ENCODE results near the gene PRLR.
A peak's percentile ranks its signal among the peaks of the same experiment; 100 is the strongest.

The PRLR gene

DNA sequence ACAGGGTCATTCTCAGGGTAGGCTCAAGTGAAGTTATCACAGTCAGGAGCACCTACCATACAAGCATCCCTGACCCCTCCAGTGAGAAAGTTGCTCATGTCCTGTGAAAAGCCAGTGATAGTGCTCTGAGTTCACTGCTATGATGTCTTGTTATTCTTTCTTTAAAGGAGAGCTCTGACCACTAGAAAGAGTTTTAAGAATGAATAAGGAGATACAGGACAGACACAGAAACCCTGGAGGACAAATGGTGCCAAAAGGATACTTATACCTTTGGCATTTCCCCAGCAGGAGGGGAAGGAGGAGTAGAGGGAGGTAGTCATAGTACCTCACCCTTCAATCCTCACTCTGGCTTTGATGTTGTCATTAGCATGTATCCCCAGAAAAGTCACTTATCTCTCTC is 98.6 kb downstream of the PRLR start:
- H3K4me2 ChIP-seq (ENCODE audit: insufficient read depth, low read length), result no peak overlapping the region
- H3K27ac ChIP-seq (ENCODE audit: low read length), result no peak overlapping the region
- no peaks in the 10 kb centered on the region for H3K79me2 ChIP-seq (ENCODE audit: insufficient read depth, low read length)
- peaks cover 13% of the 10 kb centered on the region; the same call in 1 of the 2 replicates for H3K4me1 ChIP-seq (ENCODE audit: insufficient read depth, low read length)
- H3K36me3 ChIP-seq (ENCODE audit: insufficient read depth, low read length), result no peaks in the 10 kb centered on the region
- peaks cover 40% of the 10 kb centered on the region for H3K27me3 ChIP-seq (ENCODE audit: insufficient read depth, low read length, poor library complexity)
- no peaks in the 10 kb centered on the region for H3K9me3 ChIP-seq (ENCODE audit: insufficient read depth, low read length, severe bottlenecking)
- peaks cover 6% of the 10 kb centered on the region for H4K20me1 ChIP-seq (ENCODE audit: insufficient read depth, low read length)
- no peak overlapping the region for H2AFZ ChIP-seq (ENCODE audit: low read depth, low read length)
- TF ChIP-seq, protein P1, sequence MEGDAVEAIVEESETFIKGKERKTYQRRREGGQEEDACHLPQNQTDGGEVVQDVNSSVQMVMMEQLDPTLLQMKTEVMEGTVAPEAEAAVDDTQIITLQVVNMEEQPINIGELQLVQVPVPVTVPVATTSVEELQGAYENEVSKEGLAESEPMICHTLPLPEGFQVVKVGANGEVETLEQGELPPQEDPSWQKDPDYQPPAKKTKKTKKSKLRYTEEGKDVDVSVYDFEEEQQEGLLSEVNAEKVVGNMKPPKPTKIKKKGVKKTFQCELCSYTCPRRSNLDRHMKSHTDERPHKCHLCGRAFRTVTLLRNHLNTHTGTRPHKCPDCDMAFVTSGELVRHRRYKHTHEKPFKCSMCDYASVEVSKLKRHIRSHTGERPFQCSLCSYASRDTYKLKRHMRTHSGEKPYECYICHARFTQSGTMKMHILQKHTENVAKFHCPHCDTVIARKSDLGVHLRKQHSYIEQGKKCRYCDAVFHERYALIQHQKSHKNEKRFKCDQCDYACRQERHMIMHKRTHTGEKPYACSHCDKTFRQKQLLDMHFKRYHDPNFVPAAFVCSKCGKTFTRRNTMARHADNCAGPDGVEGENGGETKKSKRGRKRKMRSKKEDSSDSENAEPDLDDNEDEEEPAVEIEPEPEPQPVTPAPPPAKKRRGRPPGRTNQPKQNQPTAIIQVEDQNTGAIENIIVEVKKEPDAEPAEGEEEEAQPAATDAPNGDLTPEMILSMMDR (IDR thresholded peaks at IDR 0.05; ENCODE audit: borderline replicate concordance, extremely low read depth, low read length, poor library complexity, severe bottlenecking), result no peak
- TF ChIP-seq EZH2 (IDR thresholded peaks at IDR 0.05; ENCODE audit: borderline replicate concordance, low read depth, low read length, severe bottlenecking), result no peak
- DNase-seq, result no peak
- no peak overlapping the region for H3K9ac ChIP-seq (ENCODE audit: low read depth, low read length)
- ATAC-seq (ENCODE audit: insufficient read depth, low read depth), result no peak
- no peak overlapping the region for H3K4me3 ChIP-seq (ENCODE audit: low read depth in 1 of 2, low read length in 2 of 2)

DNA sequence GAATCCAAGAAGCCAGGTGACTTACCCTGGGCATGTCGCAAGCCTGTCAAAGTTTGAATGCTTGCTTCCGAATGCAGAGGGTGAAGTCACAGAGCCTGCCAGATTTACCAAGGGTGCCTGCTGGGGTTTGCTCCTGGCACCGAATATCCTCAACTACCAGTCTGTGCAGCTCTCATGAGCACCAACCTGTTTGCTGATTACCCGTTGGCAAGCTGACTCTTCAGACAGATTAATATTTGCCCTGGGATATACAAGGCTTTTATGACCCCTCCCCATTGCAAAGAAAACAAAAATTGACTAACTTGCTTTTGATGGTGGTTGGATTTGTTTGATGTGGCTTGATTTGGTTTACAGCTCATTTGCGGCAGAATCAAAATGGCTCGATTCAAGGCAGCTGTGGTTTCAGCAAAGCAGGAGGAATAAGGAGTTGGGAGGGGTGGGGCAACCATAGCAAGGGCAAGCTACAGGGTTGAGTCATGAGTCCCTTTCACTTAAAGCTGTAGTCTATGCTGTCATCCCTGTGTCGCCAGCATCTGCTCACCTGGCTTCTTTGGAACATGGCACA is 100.3 kb downstream of the PRLR start:
- peak; percentile 100 for ATAC-seq (ENCODE audit: insufficient read depth, low read depth)

DNA sequence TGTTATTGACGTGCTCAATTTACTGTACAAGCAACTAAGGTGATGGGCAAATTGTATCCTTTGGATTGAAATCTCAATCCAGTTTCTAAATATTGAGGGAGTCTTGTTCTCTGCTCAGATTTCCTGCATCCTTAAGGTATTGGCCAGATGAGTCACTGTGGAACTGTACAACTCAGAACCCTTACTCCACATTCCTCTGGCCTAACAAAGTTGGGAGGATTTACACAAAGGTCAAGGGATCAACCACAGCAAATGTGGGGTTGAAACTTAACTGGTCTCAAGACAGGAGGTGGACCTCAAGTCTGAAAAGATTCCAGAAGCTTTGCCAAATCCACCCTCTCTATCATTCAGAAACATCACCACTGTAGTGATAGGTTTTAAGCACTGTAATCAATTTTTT is 101.0 kb downstream of the PRLR start:
- H3K9ac ChIP-seq (ENCODE audit: low read depth, low read length), result no peak overlapping the region
- no peak for ATAC-seq (ENCODE audit: insufficient read depth, low read depth)
- H3K9me3 ChIP-seq (ENCODE audit: insufficient read depth, low read length, severe bottlenecking), result no peaks in the 10 kb centered on the region
- H3K27ac ChIP-seq (ENCODE audit: low read length), result no peak overlapping the region
- H4K20me1 ChIP-seq (ENCODE audit: insufficient read depth, low read length), result peaks cover 6% of the 10 kb centered on the region
- H2AFZ ChIP-seq (ENCODE audit: low read depth, low read length), result no peak overlapping the region
- peaks cover 36% of the 10 kb centered on the region for H3K27me3 ChIP-seq (ENCODE audit: insufficient read depth, low read length, poor library complexity)
- no peaks in the 10 kb centered on the region for H3K36me3 ChIP-seq (ENCODE audit: insufficient read depth, low read length)
- no peak overlapping the region for H3K4me2 ChIP-seq (ENCODE audit: insufficient read depth, low read length)
- no peak overlapping the region for H3K4me3 ChIP-seq (ENCODE audit: low read depth in 1 of 2, low read length in 2 of 2)
- no peak for DNase-seq
- H3K79me2 ChIP-seq (ENCODE audit: insufficient read depth, low read length), result no peaks in the 10 kb centered on the region
- TF ChIP-seq, protein P1 (IDR thresholded peaks at IDR 0.05; ENCODE audit: borderline replicate concordance, extremely low read depth, low read length, poor library complexity, severe bottlenecking), result no peak
- no peak for TF ChIP-seq EZH2 (IDR thresholded peaks at IDR 0.05; ENCODE audit: borderline replicate concordance, low read depth, low read length, severe bottlenecking)
- H3K4me1 ChIP-seq (ENCODE audit: insufficient read depth, low read length), result peaks cover 11% of the 10 kb centered on the region; the same call in 1 of the 2 replicates

More for the DNA sequence above, 100.3 kb downstream of the PRLR start:
- Histone ChIP-seq H3K4me2 (ENCODE audit: insufficient read depth, low read length) (0 out of 2 replicates have a peak overlapping the region, but pooled peaks have one; percentile 13), H3K79me2 (ENCODE audit: insufficient read depth, low read length) (no peaks in the 10 kb centered on the region), H3K36me3 (ENCODE audit: insufficient read depth, low read length) (no peaks in the 10 kb centered on the region), H4K20me1 (ENCODE audit: insufficient read depth, low read length) (peaks cover 6% of the 10 kb centered on the region), H3K27ac (ENCODE audit: low read length) (no peak overlapping the region), H3K27me3 (ENCODE audit: insufficient read depth, low read length, poor library complexity) (peaks cover 35% of the 10 kb centered on the region), H3K9me3 (ENCODE audit: insufficient read depth, low read length, severe bottlenecking) (no peaks in the 10 kb centered on the region), H3K4me1 (ENCODE audit: insufficient read depth, low read length) (peaks cover 11% of the 10 kb centered on the region; the same call in 1 of the 2 replicates), H2AFZ (ENCODE audit: low read depth, low read length) (no peak overlapping the region), H3K9ac (ENCODE audit: low read depth, low read length) (no peak overlapping the region), H3K4me3 (ENCODE audit: low read depth in 1 of 2, low read length in 2 of 2) (no peak overlapping the region)
- peak; percentile 87 for DNase-seq
- TF ChIP-seq EZH2 (IDR thresholded peaks at IDR 0.05; ENCODE audit: borderline replicate concordance, low read depth, low read length, severe bottlenecking), result no peak
- TF ChIP-seq, protein P1 (IDR thresholded peaks at IDR 0.05; ENCODE audit: borderline replicate concordance, extremely low read depth, low read length, poor library complexity, severe bottlenecking), result no peak
